ENCODE results near the gene CASS4.

DNA sequence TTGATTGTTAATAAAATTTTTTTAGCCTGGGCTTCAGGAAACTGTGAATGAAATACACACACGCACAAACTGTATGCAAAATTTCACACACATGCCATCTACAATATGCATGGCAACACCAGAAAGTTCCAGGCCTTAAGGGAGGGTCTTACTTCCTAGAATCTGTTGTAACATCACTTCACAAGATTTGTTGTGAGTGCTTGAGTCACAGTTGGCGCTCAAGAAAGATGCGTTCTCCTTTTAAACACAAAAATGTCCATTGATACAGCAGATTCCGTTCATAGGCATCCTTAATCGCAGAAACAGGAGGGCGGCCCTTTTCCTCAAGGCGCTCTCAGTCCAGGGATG is 55.9 kb downstream of the CASS4 start:
- TF ChIP-seq, protein P1, sequence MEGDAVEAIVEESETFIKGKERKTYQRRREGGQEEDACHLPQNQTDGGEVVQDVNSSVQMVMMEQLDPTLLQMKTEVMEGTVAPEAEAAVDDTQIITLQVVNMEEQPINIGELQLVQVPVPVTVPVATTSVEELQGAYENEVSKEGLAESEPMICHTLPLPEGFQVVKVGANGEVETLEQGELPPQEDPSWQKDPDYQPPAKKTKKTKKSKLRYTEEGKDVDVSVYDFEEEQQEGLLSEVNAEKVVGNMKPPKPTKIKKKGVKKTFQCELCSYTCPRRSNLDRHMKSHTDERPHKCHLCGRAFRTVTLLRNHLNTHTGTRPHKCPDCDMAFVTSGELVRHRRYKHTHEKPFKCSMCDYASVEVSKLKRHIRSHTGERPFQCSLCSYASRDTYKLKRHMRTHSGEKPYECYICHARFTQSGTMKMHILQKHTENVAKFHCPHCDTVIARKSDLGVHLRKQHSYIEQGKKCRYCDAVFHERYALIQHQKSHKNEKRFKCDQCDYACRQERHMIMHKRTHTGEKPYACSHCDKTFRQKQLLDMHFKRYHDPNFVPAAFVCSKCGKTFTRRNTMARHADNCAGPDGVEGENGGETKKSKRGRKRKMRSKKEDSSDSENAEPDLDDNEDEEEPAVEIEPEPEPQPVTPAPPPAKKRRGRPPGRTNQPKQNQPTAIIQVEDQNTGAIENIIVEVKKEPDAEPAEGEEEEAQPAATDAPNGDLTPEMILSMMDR (conservative IDR thresholded peaks at IDR 0.05 in 1 of 2, IDR thresholded peaks at IDR 0.05 in 1 of 2; ENCODE audit: extremely low read depth in 1 of 2, insufficient read depth in 1 of 2, low read depth in 1 of 2, low read length in 2 of 2): no peak
- no peak for TF ChIP-seq EZH2 (IDR thresholded peaks at IDR 0.05; ENCODE audit: borderline replicate concordance, low read length)

Data from mammary epithelial cell (primary cell).